IMR-90 (cell line): ENCODE data around the gene HRNR. TPM values are rescaled to one million over a fixed set of nuclear protein-coding genes. Genes with fewer than 3 reads are reported as not detected.

ENCODE experiments used
- ATAC-seq: fragments of 200-7000 bp; cut with Tn5 transposase; 2 replicates; pipeline ENCODE4 v1.9.1; 2020; ENCODE audit warnings: low read depth, mild to moderate bottlenecking, moderate library complexity
- BruUV-seq: library from RNA; stranded (reverse); fragments of 400-500 nt; replicated peaks from 2 replicates; lab custom pipeline; 2021; lab: Mats Ljungman, UMichigan
- CTCF ChIA-PET: fragments of 300-600 bp; formaldehyde crosslinking; extraction: SDS; loops from one replicate; lab custom pipeline; 2021; ENCODE audit warnings: antibody characterized with exemption; lab: Yijun Ruan, JAX
- POLR2A ChIA-PET: fragments of 300-600 bp; sonication (Branson Sonifier 250); formaldehyde crosslinking; loops from one replicate; lab custom pipeline; 2022; ENCODE audit warnings: antibody characterized with exemption; ENCODE audit not compliant: unreplicated experiment; lab: Charles Lee
- DNase-seq: peaks from one replicate; pipeline ENCODE4 v3.0.0; 2013
- H2AFZ ChIP-seq: replicated peaks from 2 replicates; pipeline ENCODE3; 2013; ENCODE audit warnings: low read length, mild to moderate bottlenecking; ENCODE audit not compliant: poor library complexity
- H2AK5ac ChIP-seq: 2 replicates; pipeline ENCODE4 v1.6.1; 2013; ENCODE audit warnings: low read depth, low read length, inconsistent platforms
- H2AK9ac ChIP-seq: replicated peaks from 2 replicates; pipeline ENCODE3; 2013; ENCODE audit warnings: mild to moderate bottlenecking, low read depth, low read length, moderate library complexity; ENCODE audit not compliant: poor library complexity
- H2BK120ac ChIP-seq: 2 replicates; pipeline ENCODE4 v1.6.1; 2013; ENCODE audit warnings: low read depth, low read length, inconsistent platforms
- H2BK15ac ChIP-seq: 3 replicates; pipeline ENCODE4 v1.6.1; 2013; ENCODE audit warnings: low read depth, low read length, inconsistent platforms
- H2BK20ac ChIP-seq: 2 replicates; pipeline ENCODE4 v1.6.1; 2013; ENCODE audit warnings: low read depth, mild to moderate bottlenecking, inconsistent platforms, low read length, moderate library complexity
- H2BK5ac ChIP-seq: 2 replicates; pipeline ENCODE4 v1.6.1; 2013; ENCODE audit warnings: mild to moderate bottlenecking, low read depth, low read length, inconsistent platforms; ENCODE audit not compliant: poor library complexity, severe bottlenecking
- H3K14ac ChIP-seq: replicated peaks from 2 replicates; pipeline ENCODE4 v1.6.1; 2013; ENCODE audit warnings: low read depth, low read length, inconsistent platforms
- H3K18ac ChIP-seq: 2 replicates; pipeline ENCODE4 v1.6.1; 2013; ENCODE audit warnings: low read depth, low read length, control low read depth
- H3K23ac ChIP-seq: 2 replicates; pipeline ENCODE4 v1.6.1; 2013; ENCODE audit warnings: low read depth, low read length, inconsistent platforms
- H3K27ac ChIP-seq: 2 replicates; pipeline ENCODE4 v1.5.1; 2013; ENCODE audit warnings: mild to moderate bottlenecking, control low read depth, low read length; ENCODE audit not compliant: insufficient read depth
- H3K27me3 ChIP-seq: 2 replicates; pipeline ENCODE4 v1.6.1; 2013; ENCODE audit warnings: low read length; ENCODE audit not compliant: control insufficient read depth, insufficient read depth
- H3K36me3 ChIP-seq: 2 replicates; pipeline ENCODE4 v1.6.1; 2013; ENCODE audit warnings: low read length, mixed read lengths; ENCODE audit not compliant: control insufficient read depth, insufficient read depth
- H3K4ac ChIP-seq: 2 replicates; pipeline ENCODE4 v1.6.1; 2013; ENCODE audit warnings: low read depth, low read length, inconsistent platforms
- H3K4me1 ChIP-seq: 2 replicates; pipeline ENCODE4 v1.6.1; 2013; ENCODE audit warnings: low read length, mixed read lengths; ENCODE audit not compliant: control insufficient read depth, insufficient read depth
- H3K4me2 ChIP-seq: 2 replicates; pipeline ENCODE4 v1.6.1; 2013; ENCODE audit warnings: low read depth, mild to moderate bottlenecking, control low read depth, low read length, moderate library complexity
- H3K4me3 ChIP-seq: 2 replicates; pipeline ENCODE4 v1.5.1; 2013; ENCODE audit warnings: low read depth, mild to moderate bottlenecking, control low read depth, low read length, moderate library complexity; ENCODE audit not compliant: insufficient read depth
- H3K56ac ChIP-seq: 2 replicates; pipeline ENCODE4 v1.6.1; 2013; ENCODE audit warnings: low read length, inconsistent platforms; ENCODE audit not compliant: insufficient read depth; ENCODE audit errors: extremely low read depth
- H3K79me1 ChIP-seq, 2 experiments: 2 replicates each; pipeline ENCODE4 v1.6.1; 2013; ENCODE audit warnings: low read length in 2 of 2, inconsistent platforms in 1 of 2, low read depth in 1 of 2
- H3K9ac ChIP-seq: 2 replicates; pipeline ENCODE4 v1.6.1; 2013; ENCODE audit warnings: low read depth, low read length, control low read depth
- H3K9me1 ChIP-seq: 2 replicates; pipeline ENCODE4 v1.6.1; 2013; ENCODE audit warnings: low read length, inconsistent platforms; ENCODE audit not compliant: insufficient read depth
- H3K9me3 ChIP-seq: 2 replicates; pipeline ENCODE4 v1.6.1; 2013; ENCODE audit warnings: low read length; ENCODE audit not compliant: control insufficient read depth, insufficient read depth
- H4K20me1 ChIP-seq: 2 replicates; pipeline ENCODE4 v1.6.1; 2013; ENCODE audit warnings: low read length, inconsistent platforms; ENCODE audit not compliant: insufficient read depth
- H4K5ac ChIP-seq: 2 replicates; pipeline ENCODE4 v1.6.1; 2013; ENCODE audit warnings: mild to moderate bottlenecking, low read depth, low read length, control low read depth
- H4K8ac ChIP-seq, 2 experiments: 2 replicates each; pipeline ENCODE4 v1.6.1; 2013; ENCODE audit warnings: low read depth in 2 of 2, low read length in 2 of 2, control low read depth in 1 of 2, inconsistent platforms in 1 of 2
- H4K91ac ChIP-seq: 2 replicates; pipeline ENCODE4 v1.6.1; 2013; ENCODE audit warnings: low read depth, low read length, inconsistent platforms; ENCODE audit not compliant: insufficient read depth
- ELK1 ChIP-seq: fragments of 150-350 bp; IDR thresholded peaks from 2 replicates; pipeline ENCODE4 v1.6.1; 2016; ENCODE audit warnings: low read depth, mild to moderate bottlenecking, low read length, moderate library complexity, borderline replicate concordance
- MXI1 ChIP-seq: IDR thresholded peaks from 2 replicates; pipeline ENCODE4 v1.6.1; 2012; ENCODE audit warnings: low read depth, mild to moderate bottlenecking, low read length, moderate library complexity, borderline replicate concordance
- RAD21 ChIP-seq: IDR thresholded peaks from 2 replicates; pipeline ENCODE4 v1.6.1; 2012; ENCODE audit warnings: low read length, improper control_type of control experiment
- RFX5 ChIP-seq: IDR thresholded peaks from 2 replicates; pipeline ENCODE4 v1.8.0; 2012; ENCODE audit warnings: low read depth, mild to moderate bottlenecking, low read length, moderate library complexity
- USF2 ChIP-seq: fragments of 150-350 bp; IDR thresholded peaks from 2 replicates; pipeline ENCODE4 v1.6.1; 2017; ENCODE audit warnings: mild to moderate bottlenecking, antibody characterized with exemption, low read length, low read depth
- WGBS, 2 experiments: methylation state at CpG; one replicate each; pipeline versions ENCODE4 v1.1.5 to v1.1.7; 2013; ENCODE audit warnings: missing lambda C conversion rate in 2 of 2; ENCODE audit not compliant: insufficient read length in 1 of 2; ENCODE audit errors: extremely low coverage in 2 of 2; 5-methylcytosine and 5-hydroxymethylcytosine counted together
- dilution Hi-C: fragments of 300-500 bp; cut with HindIII; formaldehyde crosslinking; loops from one replicate; pipeline ENCODE4 v1.14.3; 2018; ENCODE audit warnings: low sequenced_read_pairs; ENCODE audit not compliant: unreplicated experiment
- in situ Hi-C: fragments of 300-500 bp; cut with MboI; formaldehyde crosslinking; loops from 3 replicates; pipeline ENCODE4 v1.14.3; 2019; ENCODE audit warnings: low sequenced_read_pairs, inconsistent platforms, mixed read lengths
- intact Hi-C: fragments of 100-400 bp; cut with micrococcal nuclease; formaldehyde crosslinking; loops from 2 replicates; pipeline ENCODE4 v1.10.0; 2022
- polyA plus RNA-seq, 3 experiments: library from polyadenylated mRNA; depleted of rRNA; stranded (reverse); fragments of >200 nt; gene quantifications; 2 replicates each; pipeline ENCODE4 v1.2.3, GENCODE V29; 2012; ENCODE audit warnings: low replicate concordance in 1 of 3
- total RNA-seq: library from RNA; depleted of rRNA; stranded (reverse); fragments of >200 nt; gene quantifications from 2 replicates; pipeline ENCODE4 v1.2.3, GENCODE V29; 2012

The HRNR gene
- total and polyA plus RNA-seq, 2 of the 4 experiments (the other 2 are of a cell fraction) = under 0.01 TPM; not detected in 1

GRCh38 chr1:152247316-152247715 lies 23.3 kb upstream of the HRNR start:
- no CpG with 5 or more reads among the region's 1 CpG for WGBS, 2 experiments
- Histone ChIP-seq H2BK15ac (no peak overlapping the region), H2BK5ac (no peak overlapping the region), H3K36me3 (no peaks in the 10 kb centered on the region), H2BK20ac (no peak overlapping the region), H3K27me3 (no peaks in the 10 kb centered on the region), H3K4me1 (no peaks in the 10 kb centered on the region), H3K27ac (no peak overlapping the region), H3K4me2 (no peak overlapping the region), H3K23ac (no peak overlapping the region), H3K79me1 (no peaks in the 10 kb centered on the region), H2AK9ac (no peak overlapping the region), H3K9me1 (no peaks in the 10 kb centered on the region), H4K8ac (no peak overlapping the region), H3K9ac (no peak overlapping the region), H3K4ac (no peak overlapping the region), H3K4me3 (no peak overlapping the region), H3K14ac (no peak overlapping the region), H4K5ac (no peak overlapping the region), H3K56ac (no peak overlapping the region), H3K18ac (no peak overlapping the region), H4K20me1 (no peaks in the 10 kb centered on the region), H4K91ac (no peak overlapping the region), H2BK120ac (no peak overlapping the region), H3K9me3 (no peaks in the 10 kb centered on the region), H2AFZ (no peak overlapping the region), H2AK5ac (no peak overlapping the region)
- ChIA-PET POLR2A (no interaction called here), CTCF (no interaction called here)
- in situ Hi-C loops (no loop called here), intact Hi-C loops (no loop called here), dilution Hi-C loops (no loop called here)
- ATAC-seq (no peak), DNase-seq (no peak)
- TF ChIP-seq USF2 = no peak
- no peak for TF ChIP-seq RFX5
- TF ChIP-seq ELK1 = no peak
- TF ChIP-seq MXI1 = no peak
- TF ChIP-seq RAD21 = no peak
- no TSS peak for BruUV-seq
